AG04449 (cell line): ENCODE results near the gene SCD5.

Source experiments
- CTCF ChIA-PET: fragments of 350-600 bp; formaldehyde crosslinking; extraction: SDS; loops from one replicate; lab custom pipeline; 2021; ENCODE audit warnings: antibody characterized with exemption; lab: Yijun Ruan, JAX
- POLR2A ChIA-PET: fragments of 400-600, 350-600 bp; formaldehyde crosslinking; extraction: SDS; loops from one replicate; lab custom pipeline; 2020; ENCODE audit warnings: antibody characterized with exemption, inconsistent platforms; lab: Yijun Ruan, JAX
- DNase-seq: peaks from one replicate; pipeline ENCODE4 v3.0.0-alpha.2; 2010; ENCODE audit warnings: low read depth, low spot score
- H3K4me3 ChIP-seq: 2 replicates; pipeline ENCODE4 v1.5.1; 2011; ENCODE audit warnings: low read depth, mild to moderate bottlenecking, control low read depth, low read length
- CTCF ChIP-seq: IDR thresholded peaks from one replicate; pipeline ENCODE4 v1.5.1; 2011; ENCODE audit warnings: mild to moderate bottlenecking, moderate library complexity, low read length, control low read depth, inconsistent platforms; ENCODE audit not compliant: insufficient read depth; ENCODE audit errors: missing control alignments

The SCD5 gene

GRCh38 chr4:82613121-82613520, 185.5 kb downstream of the SCD5 start:
- no peak for TF ChIP-seq CTCF
- CTCF ChIA-PET = no interaction called here
- POLR2A ChIA-PET = interaction anchor here (0.6 kb wide), 1 partner anchor 119 kb away, joined by 3 read pairs; no protein-coding TSS in a partner anchor
- DNase-seq = no peak
- H3K4me3 ChIP-seq = no peak overlapping the region

GRCh38 chr4:82611982-82612381, 186.6 kb downstream of the SCD5 start:
- DNase-seq = no peak
- POLR2A ChIA-PET = no interaction called here
- no peak for TF ChIP-seq CTCF
- CTCF ChIA-PET = no interaction called here
- no peak overlapping the region for H3K4me3 ChIP-seq

GRCh38 chr4:82611527-82611926, 187.1 kb downstream of the SCD5 start:
- ChIA-PET CTCF (no interaction called here), POLR2A (no interaction called here)
- no peak overlapping the region for H3K4me3 ChIP-seq
- no peak for DNase-seq
- no peak for TF ChIP-seq CTCF

- H3K4me3 ChIP-seq = no peak overlapping the region
- ChIA-PET POLR2A (interaction anchor here (0.7 kb wide), 1 partner anchor 189 kb away, joined by 3 read pairs; no protein-coding TSS in a partner anchor), CTCF (no interaction called here)
- no peak for DNase-seq
- TF ChIP-seq CTCF = no peak
These were observed 188.6 kb downstream of the SCD5 start for GRCh38 chr4:82610041-82610440.

GRCh38 chr4:82606622-82607021, 192.0 kb downstream of the SCD5 start:
- POLR2A ChIA-PET = no interaction called here
- no peak for TF ChIP-seq CTCF
- CTCF ChIA-PET = no interaction called here
- DNase-seq = no peak
- no peak overlapping the region for H3K4me3 ChIP-seq

- DNase-seq = no peak
- ChIA-PET POLR2A (no interaction called here), CTCF (no interaction called here)
- TF ChIP-seq CTCF = no peak
- no peak overlapping the region for H3K4me3 ChIP-seq
These were observed 194.1 kb downstream of the SCD5 start for GRCh38 chr4:82604522-82604921.
